Keratinocyte (primary cell): ENCODE data around the gene PIGM. TPM values are rescaled to one million over a fixed set of nuclear protein-coding genes. Genes with fewer than 3 reads are reported as not detected.

Experiments used
- DNase-seq: peaks from one replicate; pipeline ENCODE4 v3.0.0-alpha.2; 2011; ENCODE audit warnings: low read depth, missing footprints, low spot score
- FAIRE-seq: peaks from 2 replicates; lab custom pipeline; 2011; peaks lifted over from hg19 to GRCh38; lab: Jason Lieb, UNC
- H2AFZ ChIP-seq: 2 replicates; pipeline ENCODE4 v1.6.0; 2012; ENCODE audit warnings: low read length, control low read depth, inconsistent platforms; ENCODE audit not compliant: control insufficient read depth
- H3K27ac ChIP-seq: 2 replicates; pipeline ENCODE4 v1.5.1; 2011; ENCODE audit warnings: low read length; ENCODE audit not compliant: control insufficient read depth, insufficient read depth
- H3K27me3 ChIP-seq: 3 replicates; pipeline ENCODE4 v1.6.0; 2011; ENCODE audit warnings: low read length; ENCODE audit not compliant: control insufficient read depth, insufficient read depth; ENCODE audit errors: extremely low read depth
- H3K36me3 ChIP-seq, 2 experiments: 2 replicates in 1 of 2; 3 replicates in 1 of 2; pipeline ENCODE4 v1.5.1; 2011; ENCODE audit warnings: low read length in 2 of 2, mild to moderate bottlenecking in 1 of 2; ENCODE audit not compliant: control insufficient read depth in 2 of 2, insufficient read depth in 2 of 2; ENCODE audit errors: extremely low read depth in 1 of 2
- H3K4me1 ChIP-seq: 3 replicates; pipeline ENCODE4 v1.5.1; 2011; ENCODE audit warnings: low read length; ENCODE audit not compliant: control insufficient read depth, insufficient read depth; ENCODE audit errors: extremely low read depth
- H3K4me2 ChIP-seq: 3 replicates; pipeline ENCODE4 v1.6.0; 2011; ENCODE audit warnings: low read depth, low read length; ENCODE audit not compliant: control insufficient read depth, insufficient read depth; ENCODE audit errors: extremely low read depth
- H3K4me3 ChIP-seq, 3 experiments: fragments of 200-600 bp in 1 of 3; sonication (generic) in 1 of 3; 2 replicates in 2 of 3; 3 replicates in 1 of 3; pipeline ENCODE4 v1.5.1; 2011 to 2016; ENCODE audit warnings: low read length in 3 of 3, mild to moderate bottlenecking in 3 of 3, control low read depth in 2 of 3, inconsistent platforms in 1 of 3, low read depth in 1 of 3, mixed read lengths in 1 of 3, mixed run types in 1 of 3, moderate library complexity in 1 of 3; ENCODE audit not compliant: control insufficient read depth in 2 of 3, insufficient read depth in 2 of 3; ENCODE audit errors: extremely low read depth in 1 of 3
- H3K79me2 ChIP-seq: 2 replicates; pipeline ENCODE4 v1.6.0; 2012; ENCODE audit warnings: low read length; ENCODE audit not compliant: control insufficient read depth, insufficient read depth
- H3K9ac ChIP-seq: 3 replicates; pipeline ENCODE4 v1.6.0; 2011; ENCODE audit warnings: low read length; ENCODE audit not compliant: control insufficient read depth, insufficient read depth; ENCODE audit errors: extremely low read depth
- H3K9me1 ChIP-seq: 3 replicates; pipeline ENCODE4 v1.6.0; 2011; ENCODE audit warnings: low read length; ENCODE audit not compliant: control insufficient read depth, insufficient read depth; ENCODE audit errors: extremely low read depth
- H3K9me3 ChIP-seq: 2 replicates; pipeline ENCODE4 v1.5.1; 2012; ENCODE audit warnings: low read depth, low read length; ENCODE audit not compliant: control insufficient read depth
- H4K20me1 ChIP-seq: 3 replicates; pipeline ENCODE4 v1.6.0; 2011; ENCODE audit warnings: low read length; ENCODE audit not compliant: control insufficient read depth, insufficient read depth; ENCODE audit errors: extremely low read depth
- EZH2 ChIP-seq: IDR thresholded peaks from one replicate; pipeline ENCODE4 v1.6.1; 2012; ENCODE audit warnings: inconsistent platforms, mild to moderate bottlenecking, low read length, moderate library complexity
- dilution Hi-C: fragments of 300-500 bp; cut with MboI; formaldehyde crosslinking; loops from one replicate; pipeline ENCODE4 v1.7.0; 2020; ENCODE audit warnings: low sequenced_read_pairs; ENCODE audit not compliant: extremely low pct_ligation_motif_present
- polyA minus RNA-seq, 3 experiments: library from RNA; depleted of rRNA, polyadenylated mRNA; stranded (reverse); fragments of >200 nt; gene quantifications; 1 replicate in 1 of 3; 2 replicates in 1 of 3; 3 replicates in 1 of 3; pipeline ENCODE4 v1.2.3, GENCODE V29; 2011
- polyA plus RNA-seq, 5 experiments: library from polyadenylated mRNA; depleted of rRNA in 3 of 5; stranded (reverse) in 3 of 5; stranded (forward) in 1 of 5; unstranded in 1 of 5; fragments of >200 nt; gene quantifications; 1 replicate in 1 of 5; 2 replicates in 3 of 5; 3 replicates in 1 of 5; pipeline versions ENCODE4 v1.2.1 to v1.2.3, GENCODE V29; 2011 to 2012; ENCODE audit warnings: missing spikeins in 2 of 5, low read depth in 1 of 5, low replicate concordance in 1 of 5
- TF ChIP-seq, protein P1 (sequence below), 3 experiments: IDR thresholded peaks in 1 of 3; conservative IDR thresholded peaks in 1 of 3; optimal IDR thresholded peaks in 1 of 3; 2 replicates in 2 of 3; 3 replicates in 1 of 3; pipeline versions ENCODE3 to v1.5.1; 2011; ENCODE audit warnings: low read length in 3 of 3, mild to moderate bottlenecking in 3 of 3, moderate library complexity in 2 of 3, control low read depth in 1 of 3, inconsistent platforms in 1 of 3; ENCODE audit not compliant: insufficient read depth in 2 of 3; ENCODE audit errors: extremely low read depth in 1 of 3

Gene PIGM
- polyA plus RNA-seq (1.9 to 3.1 TPM (median 3.1 TPM) in 3 replicates), polyA minus RNA-seq (2.0 to 2.3 TPM (median 2.1 TPM) in 3 replicates)
- 0.40 TPM for polyA plus RNA-seq (2011; ENCODE audit: low read depth)
- 0.95 and 1.7 TPM in 2 replicates for polyA plus RNA-seq (2011; cell fraction: cytosol; rRNA removed)
- 4.7 and 5.5 TPM in 2 replicates for polyA plus RNA-seq (2011; cell fraction: nucleus; rRNA removed)
- polyA plus RNA-seq (2012; ENCODE audit: low replicate concordance) = 1.6 and 2.5 TPM in 2 replicates
- 1.5 TPM for polyA minus RNA-seq (2011; cell fraction: cytosol; rRNA and poly(A)+ RNA removed)
- 2.5 and 4.0 TPM in 2 replicates for polyA minus RNA-seq (2011; cell fraction: nucleus; rRNA and poly(A)+ RNA removed)

DNA sequence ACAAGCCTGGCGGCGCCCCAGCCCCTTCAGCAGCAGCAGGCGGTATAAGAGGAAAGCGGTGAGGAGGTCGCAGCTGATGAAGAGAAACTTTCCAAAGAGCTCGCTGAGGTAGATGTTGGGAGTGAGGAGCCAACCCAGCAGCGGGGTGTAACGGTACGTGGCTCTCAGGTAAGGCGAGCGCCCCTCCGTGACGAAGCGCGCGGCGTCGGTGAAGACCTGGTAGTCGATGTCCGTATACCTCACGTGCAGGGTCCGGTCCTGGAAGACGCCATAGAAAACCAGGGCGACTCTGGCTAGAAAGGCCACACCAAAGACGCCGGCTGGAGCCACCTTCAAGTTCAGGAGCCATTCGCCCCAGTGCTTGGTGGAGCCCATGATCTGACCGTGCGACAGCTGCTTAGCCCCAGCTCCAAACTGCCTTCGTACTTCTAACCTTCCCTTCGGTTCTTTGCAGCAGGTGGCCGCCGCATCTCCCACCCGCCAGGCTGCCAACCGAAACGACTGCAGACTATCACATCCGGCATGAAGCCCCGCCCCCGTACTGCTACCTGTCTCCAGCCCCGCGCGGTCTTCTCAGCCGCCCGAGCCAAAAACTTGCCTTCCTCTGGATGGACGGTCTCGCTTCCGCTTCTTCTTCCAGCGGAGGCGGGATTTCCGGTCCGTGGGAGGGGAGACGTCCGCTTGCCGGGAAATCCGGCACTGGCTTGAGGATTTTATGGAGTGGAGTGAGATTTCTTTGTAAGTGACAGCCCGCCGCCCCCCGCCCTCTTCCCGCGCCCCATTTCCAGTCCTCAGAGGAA, at the start of gene PIGM:
PIGM (minus strand) TSS at position 626 of the 800 bp plus-strand sequence; CDS start at position 375, 251 bp downstream.
- Histone ChIP-seq H3K9me1 (no peaks in the 10 kb centered on the region), H3K4me2 (peak within 1 kb of the TSS; percentile 99), H3K9me3 (no peaks in the 10 kb centered on the region), H3K36me3 (no peaks in the 10 kb centered on the region), H3K27me3 (no peaks in the 10 kb centered on the region), H3K4me3 (peak within 1 kb of the TSS; percentile 54 to 97 (median 83)), H2AFZ (peak within 1 kb of the TSS; percentile 93), H3K79me2 (peaks cover 10% of the 10 kb centered on the region), H4K20me1 (no peaks in the 10 kb centered on the region), H3K9ac (peak within 1 kb of the TSS; percentile 82), H3K4me1 (peaks cover 17% of the 10 kb centered on the region), H3K27ac (peak within 1 kb of the TSS; percentile 55)
- dilution Hi-C loops = loop anchor here (25.0 kb wide), 1 partner anchor 244 kb away; the partner anchor contains the start of gene DUSP23
- FAIRE-seq (peak; percentile 92), DNase-seq (peak; percentile 55)
- no peak for TF ChIP-seq EZH2
- TF ChIP-seq, protein P1, sequence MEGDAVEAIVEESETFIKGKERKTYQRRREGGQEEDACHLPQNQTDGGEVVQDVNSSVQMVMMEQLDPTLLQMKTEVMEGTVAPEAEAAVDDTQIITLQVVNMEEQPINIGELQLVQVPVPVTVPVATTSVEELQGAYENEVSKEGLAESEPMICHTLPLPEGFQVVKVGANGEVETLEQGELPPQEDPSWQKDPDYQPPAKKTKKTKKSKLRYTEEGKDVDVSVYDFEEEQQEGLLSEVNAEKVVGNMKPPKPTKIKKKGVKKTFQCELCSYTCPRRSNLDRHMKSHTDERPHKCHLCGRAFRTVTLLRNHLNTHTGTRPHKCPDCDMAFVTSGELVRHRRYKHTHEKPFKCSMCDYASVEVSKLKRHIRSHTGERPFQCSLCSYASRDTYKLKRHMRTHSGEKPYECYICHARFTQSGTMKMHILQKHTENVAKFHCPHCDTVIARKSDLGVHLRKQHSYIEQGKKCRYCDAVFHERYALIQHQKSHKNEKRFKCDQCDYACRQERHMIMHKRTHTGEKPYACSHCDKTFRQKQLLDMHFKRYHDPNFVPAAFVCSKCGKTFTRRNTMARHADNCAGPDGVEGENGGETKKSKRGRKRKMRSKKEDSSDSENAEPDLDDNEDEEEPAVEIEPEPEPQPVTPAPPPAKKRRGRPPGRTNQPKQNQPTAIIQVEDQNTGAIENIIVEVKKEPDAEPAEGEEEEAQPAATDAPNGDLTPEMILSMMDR (optimal IDR thresholded peaks at IDR 0.05 in 1 of 3, IDR thresholded peaks at IDR 0.05 in 1 of 3, conservative IDR thresholded peaks at IDR 0.05 in 1 of 3; ENCODE audit: extremely low read depth in 1 of 3, insufficient read depth in 2 of 3, low read length in 3 of 3) = peak in 1 of 3 experiments; percentile 18

DNA sequence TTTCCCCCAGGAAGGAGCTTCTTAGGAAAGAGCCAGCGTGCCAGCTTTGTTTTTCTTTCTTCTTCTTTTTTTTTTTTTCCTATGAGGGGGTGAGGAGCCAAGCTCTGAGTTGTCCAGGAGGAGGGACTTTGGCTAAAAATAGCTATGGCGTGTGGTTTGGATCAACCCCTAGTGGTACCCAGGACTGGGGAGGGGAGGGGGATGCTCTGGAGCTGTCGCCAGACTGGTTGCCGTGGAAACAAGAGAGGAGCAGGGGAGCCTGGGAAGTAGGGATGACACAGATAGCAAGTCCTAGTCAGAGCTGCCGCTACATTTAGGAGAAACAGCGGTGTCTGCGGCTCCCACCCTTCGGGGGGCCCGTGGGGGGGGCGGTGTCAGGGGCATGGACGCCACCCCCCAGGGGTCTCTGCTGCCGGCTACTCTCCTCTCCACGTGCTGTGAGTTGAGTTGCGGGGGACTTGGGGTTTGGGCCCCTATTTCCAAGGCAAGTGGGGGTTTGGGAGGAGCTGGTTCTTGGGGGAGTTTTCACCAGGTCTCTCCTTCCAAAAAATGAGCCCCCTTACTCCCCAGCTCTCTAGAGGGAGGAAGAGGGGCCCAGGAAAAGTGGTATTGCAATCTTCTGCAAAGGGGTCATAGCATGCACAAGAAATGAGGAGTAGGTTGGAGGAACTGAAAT, 49.6 kb upstream of the PIGM start, which contains the start of gene KCNJ9:
KCNJ9 (plus strand) TSS at position 278 of the 676 bp plus-strand sequence. CDS start 2,493 bp downstream, outside the sequence.
- dilution Hi-C loops = no loop called here
- no peaks in the 10 kb centered on the region for H3K36me3 ChIP-seq
- no peaks in the 10 kb centered on the region for H3K79me2 ChIP-seq
- peaks cover 5% of the 10 kb centered on the region for H3K4me1 ChIP-seq
- TF ChIP-seq EZH2 = no peak
- H3K27ac ChIP-seq = no peak within 1 kb of the TSS
- no peak within 1 kb of the TSS for H3K4me2 ChIP-seq
- DNase-seq (no peak), FAIRE-seq (no peak)
- H3K9me1 ChIP-seq = no peaks in the 10 kb centered on the region
- no peak within 1 kb of the TSS for H2AFZ ChIP-seq
- no peaks in the 10 kb centered on the region for H3K9me3 ChIP-seq
- H3K4me3 ChIP-seq = no peak within 1 kb of the TSS
- H3K27me3 ChIP-seq = peaks cover 37% of the 10 kb centered on the region
- no peaks in the 10 kb centered on the region for H4K20me1 ChIP-seq
- H3K9ac ChIP-seq = no peak within 1 kb of the TSS
